Measurements from ENCODE around the gene PCID2. TPM values are rescaled to one million over a fixed set of nuclear protein-coding genes. Genes with fewer than 3 reads are reported as not detected.

PCID2 gene
- total and polyA plus RNA-seq, 2 donors (not counting 1 experiment from before 2014, with no cell fraction given) = 52.2 to 61.1 TPM

DNA sequence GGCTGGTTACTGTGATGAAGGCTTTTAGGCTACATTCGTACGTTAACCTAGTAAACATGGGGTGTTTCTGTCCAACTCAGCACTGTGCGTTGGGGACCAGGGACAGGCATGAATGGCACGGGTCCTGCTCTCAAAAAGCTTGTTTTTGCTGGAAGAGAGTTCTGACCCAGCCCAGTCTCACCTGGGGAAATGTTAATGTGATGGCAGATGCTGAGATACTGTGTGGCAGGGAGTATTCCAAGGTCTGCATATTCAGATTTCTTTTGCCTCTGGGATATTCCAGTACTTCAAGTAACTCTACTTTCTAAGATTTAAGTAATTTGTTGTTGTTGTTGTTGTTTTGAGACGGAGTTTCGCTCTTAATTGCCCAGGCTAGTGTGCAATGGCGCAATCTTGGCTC is 14.6 kb upstream of the PCID2 start:
- no peaks in the 10 kb centered on the region for H3K27me3 Mint-ChIP-seq
- Histone ChIP-seq H3K4me1 (ENCODE audit: control insufficient read depth in 2 of 2, insufficient read depth in 2 of 2, low read length in 2 of 2) (no peaks in the 10 kb centered on the region), H3K27ac (ENCODE audit: low read length in 2 of 2) (no peak overlapping the region), H3K4me3 (ENCODE audit: control extremely low read depth in 1 of 5, extremely low read depth in 1 of 5, insufficient read depth in 1 of 5, low read depth in 2 of 5, low read length in 4 of 5) (no peak overlapping the region), H4K20me1 (ENCODE audit: control insufficient read depth, insufficient read depth, low read length, poor library complexity, severe bottlenecking) (peaks cover 72% of the 10 kb centered on the region), H3K79me2 (ENCODE audit: control insufficient read depth, insufficient read depth, low read length) (peaks cover 58% of the 10 kb centered on the region), H3K36me3 (replicated peaks in 1 of 2; ENCODE audit: control extremely low read depth in 1 of 2, control insufficient read depth in 1 of 2, extremely low read depth in 1 of 2, insufficient read depth in 2 of 2, low read length in 1 of 2) (peaks cover 0 to 76% of the 10 kb centered on the region in 2 experiments), H2AFZ (ENCODE audit: insufficient read depth, low read depth, low read length, poor library complexity, severe bottlenecking) (no peak overlapping the region), H3K9me3 (ENCODE audit: control extremely low read depth in 1 of 3, control insufficient read depth in 2 of 3, insufficient read depth in 1 of 3, low read length in 2 of 3) (no peaks in the 10 kb centered on the region), H3K4me2 (replicated peaks; ENCODE audit: low read depth, low read length, poor library complexity, severe bottlenecking) (no peak overlapping the region), H3K9ac (ENCODE audit: low read length) (no peak overlapping the region), H3K27me3 (replicated peaks in 1 of 4; ENCODE audit: control extremely low read depth in 1 of 4, control insufficient read depth in 3 of 4, insufficient read depth in 4 of 4, low read length in 3 of 4) (no peaks in the 10 kb centered on the region)
- ATAC-seq (ENCODE audit: low read depth) (no peak), DNase-seq (no peak)
- peaks cover 3% of the 10 kb centered on the region for H3K4me1 Mint-ChIP-seq
- TF ChIP-seq EZH2 (IDR thresholded peaks at IDR 0.05; ENCODE audit: borderline replicate concordance, insufficient read depth, low read depth, low read length, poor library complexity, severe bottlenecking) = no peak
- TF ChIP-seq, protein P1, sequence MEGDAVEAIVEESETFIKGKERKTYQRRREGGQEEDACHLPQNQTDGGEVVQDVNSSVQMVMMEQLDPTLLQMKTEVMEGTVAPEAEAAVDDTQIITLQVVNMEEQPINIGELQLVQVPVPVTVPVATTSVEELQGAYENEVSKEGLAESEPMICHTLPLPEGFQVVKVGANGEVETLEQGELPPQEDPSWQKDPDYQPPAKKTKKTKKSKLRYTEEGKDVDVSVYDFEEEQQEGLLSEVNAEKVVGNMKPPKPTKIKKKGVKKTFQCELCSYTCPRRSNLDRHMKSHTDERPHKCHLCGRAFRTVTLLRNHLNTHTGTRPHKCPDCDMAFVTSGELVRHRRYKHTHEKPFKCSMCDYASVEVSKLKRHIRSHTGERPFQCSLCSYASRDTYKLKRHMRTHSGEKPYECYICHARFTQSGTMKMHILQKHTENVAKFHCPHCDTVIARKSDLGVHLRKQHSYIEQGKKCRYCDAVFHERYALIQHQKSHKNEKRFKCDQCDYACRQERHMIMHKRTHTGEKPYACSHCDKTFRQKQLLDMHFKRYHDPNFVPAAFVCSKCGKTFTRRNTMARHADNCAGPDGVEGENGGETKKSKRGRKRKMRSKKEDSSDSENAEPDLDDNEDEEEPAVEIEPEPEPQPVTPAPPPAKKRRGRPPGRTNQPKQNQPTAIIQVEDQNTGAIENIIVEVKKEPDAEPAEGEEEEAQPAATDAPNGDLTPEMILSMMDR (IDR thresholded peaks at IDR 0.05) = no peak
- no peaks in the 10 kb centered on the region for H3K9me3 Mint-ChIP-seq (ENCODE audit: insufficient read depth)
- H3K27ac Mint-ChIP-seq = no peak overlapping the region
- H3K4me3 Mint-ChIP-seq = no peak overlapping the region
- CTCF ChIA-PET = no interaction called here
- WGBS (ENCODE audit: insufficient coverage) = 98% methylated on average over 7 of the region's 7 CpGs
- POLR2A ChIA-PET = no interaction called here
- intact Hi-C loops (cut with micrococcal nuclease) = no loop called here

GRCh38 chr13:113220877-113221276 is 12.4 kb upstream of the PCID2 start:
- 89% methylated on average over 5 of the region's 7 CpGs for WGBS (ENCODE audit: insufficient coverage)
- DNase-seq = no peak
- peaks cover 84% of the 10 kb centered on the region for H4K20me1 ChIP-seq (ENCODE audit: control insufficient read depth, insufficient read depth, low read length, poor library complexity, severe bottlenecking)
- no peaks in the 10 kb centered on the region for H3K9me3 ChIP-seq (ENCODE audit: control extremely low read depth in 1 of 3, control insufficient read depth in 2 of 3, insufficient read depth in 1 of 3, low read length in 2 of 3)
- Mint-ChIP-seq H3K27ac (no peak overlapping the region), H3K4me1 (peaks cover 5% of the 10 kb centered on the region), H3K9me3 (ENCODE audit: insufficient read depth) (no peaks in the 10 kb centered on the region), H3K27me3 (no peaks in the 10 kb centered on the region), H3K4me3 (no peak overlapping the region)
- ATAC-seq (ENCODE audit: low read depth) = no peak
- no peak overlapping the region for H2AFZ ChIP-seq (ENCODE audit: insufficient read depth, low read depth, low read length, poor library complexity, severe bottlenecking)
- no peak overlapping the region for H3K27ac ChIP-seq (ENCODE audit: low read length in 2 of 2)
- H3K4me2 ChIP-seq (replicated peaks; ENCODE audit: low read depth, low read length, poor library complexity, severe bottlenecking) = no peak overlapping the region
- H3K4me1 ChIP-seq (ENCODE audit: control insufficient read depth in 2 of 2, insufficient read depth in 2 of 2, low read length in 2 of 2) = no peaks in the 10 kb centered on the region
- no peaks in the 10 kb centered on the region for H3K27me3 ChIP-seq (replicated peaks in 1 of 4; ENCODE audit: control extremely low read depth in 1 of 4, control insufficient read depth in 3 of 4, insufficient read depth in 4 of 4, low read length in 3 of 4)
- POLR2A ChIA-PET = no interaction called here
- no peak overlapping the region for H3K9ac ChIP-seq (ENCODE audit: low read length)
- no peak overlapping the region for H3K4me3 ChIP-seq (ENCODE audit: control extremely low read depth in 1 of 5, extremely low read depth in 1 of 5, insufficient read depth in 1 of 5, low read depth in 2 of 5, low read length in 4 of 5)
- H3K36me3 ChIP-seq (replicated peaks in 1 of 2; ENCODE audit: control extremely low read depth in 1 of 2, control insufficient read depth in 1 of 2, extremely low read depth in 1 of 2, insufficient read depth in 2 of 2, low read length in 1 of 2) = peaks cover 0 to 56% of the 10 kb centered on the region in 2 experiments
- intact Hi-C loops (cut with micrococcal nuclease) = no loop called here
- CTCF ChIA-PET = no interaction called here
- H3K79me2 ChIP-seq (ENCODE audit: control insufficient read depth, insufficient read depth, low read length) = peaks cover 78% of the 10 kb centered on the region
- TF ChIP-seq EZH2 (IDR thresholded peaks at IDR 0.05; ENCODE audit: borderline replicate concordance, insufficient read depth, low read depth, low read length, poor library complexity, severe bottlenecking) = no peak
- TF ChIP-seq, protein P1 (IDR thresholded peaks at IDR 0.05) = no peak
